HG02981 (cell line): ENCODE data around the gene ZNF804A.

ENCODE experiments used
- ATAC-seq: cut with Tn5 transposase; IDR thresholded peaks from one replicate; pipeline ENCODE4 v1.9.1; 2021; ENCODE audit warnings: mild to moderate bottlenecking, moderate library complexity; ENCODE audit not compliant: unreplicated experiment

Gene ZNF804A

GRCh38 chr2:184921676-184922075 is 323.3 kb downstream of the ZNF804A start:
- no peak for ATAC-seq

- ATAC-seq: no peak
Observed at GRCh38 chr2:184923751-184924150, 325.4 kb downstream of the ZNF804A start.

DNA sequence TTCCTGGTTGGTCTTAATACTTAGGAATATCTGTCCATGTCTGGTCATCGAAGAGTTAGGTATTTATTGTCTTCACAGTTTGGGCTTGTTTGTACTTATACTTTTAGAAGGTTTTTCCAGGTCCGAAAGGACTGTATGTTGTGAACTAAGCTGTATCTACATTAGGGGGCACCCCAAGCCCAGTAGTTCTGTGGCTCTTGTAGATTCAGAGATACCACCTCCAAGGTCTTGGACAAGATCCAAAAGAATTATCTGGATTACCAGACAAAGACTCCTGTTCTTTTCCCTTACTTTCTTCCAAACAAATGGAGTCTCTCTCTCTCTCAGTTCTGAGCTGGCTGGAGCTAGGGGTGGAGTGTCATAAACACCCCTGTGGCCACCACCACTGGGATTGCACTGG is 328.7 kb downstream of the ZNF804A start:
- ATAC-seq: no peak

DNA sequence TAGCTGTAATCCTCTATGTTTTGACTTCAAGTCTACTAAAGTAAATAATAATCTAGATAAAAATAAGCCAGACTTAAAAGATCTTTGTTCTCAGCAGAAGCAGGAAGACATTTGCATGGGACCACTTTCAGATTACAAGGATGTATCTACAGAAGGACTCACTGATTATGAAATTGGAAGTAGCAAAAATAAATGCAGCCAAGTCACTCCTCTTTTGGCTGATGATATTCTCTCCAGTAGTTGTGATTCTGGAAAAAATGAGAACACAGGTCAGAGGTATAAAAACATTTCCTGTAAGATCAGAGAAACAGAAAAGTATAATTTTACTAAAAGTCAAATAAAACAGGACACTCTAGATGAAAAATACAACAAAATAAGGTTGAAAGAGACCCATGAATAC is 338.4 kb downstream of the ZNF804A start:
- ATAC-seq: no peak

GRCh38 chr2:184938221-184938985 is 340.1 kb downstream of the ZNF804A start:
- no peak for ATAC-seq

- no peak for ATAC-seq
Observed at GRCh38 chr2:184945326-184945725, 347.0 kb downstream of the ZNF804A start.

- ATAC-seq: no peak
Observed at GRCh38 chr2:184945824-184946223, 347.5 kb downstream of the ZNF804A start.

DNA sequence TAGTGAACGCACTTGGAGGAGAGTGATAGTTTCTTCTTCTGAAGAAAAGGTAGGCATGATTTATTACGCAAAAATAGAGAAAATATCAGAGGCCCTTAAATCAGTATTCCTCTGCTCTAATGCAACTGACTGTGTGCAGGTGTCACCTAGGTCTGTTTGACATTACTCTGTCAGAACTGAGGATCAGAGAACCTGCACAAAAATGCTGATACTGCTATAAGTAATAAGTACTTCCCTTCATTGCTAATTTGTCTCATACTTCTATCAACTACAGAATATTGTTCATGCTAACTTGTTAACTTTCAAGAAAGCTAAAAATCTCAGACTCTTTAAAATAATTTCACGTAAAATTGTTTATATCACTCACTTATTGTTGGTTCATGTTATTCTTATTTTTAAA is 358.5 kb downstream of the ZNF804A start:
- no peak for ATAC-seq

GRCh38 chr2:184971546-184972068 is 373.3 kb downstream of the ZNF804A start:
- ATAC-seq: no peak
